ENCODE results near the gene CXCL13.

DNA sequence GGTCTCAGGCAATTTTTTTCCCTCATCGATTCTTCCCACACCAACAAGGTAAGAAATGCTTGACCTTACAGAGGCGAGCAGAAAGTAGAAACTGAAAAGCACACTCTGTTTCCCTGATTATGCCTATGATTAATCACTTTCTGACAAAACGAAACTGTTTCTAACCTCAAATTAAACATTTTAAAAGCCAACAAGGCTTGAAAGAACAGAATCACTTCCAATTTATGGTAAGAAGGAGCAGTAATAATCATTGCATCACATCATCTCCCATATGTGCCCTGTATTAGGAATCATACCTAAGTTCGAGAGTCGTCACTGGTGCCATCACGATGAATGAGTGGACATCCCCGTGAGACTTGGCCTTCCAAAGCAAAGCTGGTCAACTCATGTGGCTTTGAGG is 12.5 kb upstream of the CXCL13 start:
- TF ChIP-seq EZH2 (IDR thresholded peaks at IDR 0.05; ENCODE audit: borderline replicate concordance, low read depth, low read length, poor library complexity, severe bottlenecking), result no peak
- TF ChIP-seq, protein P1, sequence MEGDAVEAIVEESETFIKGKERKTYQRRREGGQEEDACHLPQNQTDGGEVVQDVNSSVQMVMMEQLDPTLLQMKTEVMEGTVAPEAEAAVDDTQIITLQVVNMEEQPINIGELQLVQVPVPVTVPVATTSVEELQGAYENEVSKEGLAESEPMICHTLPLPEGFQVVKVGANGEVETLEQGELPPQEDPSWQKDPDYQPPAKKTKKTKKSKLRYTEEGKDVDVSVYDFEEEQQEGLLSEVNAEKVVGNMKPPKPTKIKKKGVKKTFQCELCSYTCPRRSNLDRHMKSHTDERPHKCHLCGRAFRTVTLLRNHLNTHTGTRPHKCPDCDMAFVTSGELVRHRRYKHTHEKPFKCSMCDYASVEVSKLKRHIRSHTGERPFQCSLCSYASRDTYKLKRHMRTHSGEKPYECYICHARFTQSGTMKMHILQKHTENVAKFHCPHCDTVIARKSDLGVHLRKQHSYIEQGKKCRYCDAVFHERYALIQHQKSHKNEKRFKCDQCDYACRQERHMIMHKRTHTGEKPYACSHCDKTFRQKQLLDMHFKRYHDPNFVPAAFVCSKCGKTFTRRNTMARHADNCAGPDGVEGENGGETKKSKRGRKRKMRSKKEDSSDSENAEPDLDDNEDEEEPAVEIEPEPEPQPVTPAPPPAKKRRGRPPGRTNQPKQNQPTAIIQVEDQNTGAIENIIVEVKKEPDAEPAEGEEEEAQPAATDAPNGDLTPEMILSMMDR (conservative IDR thresholded peaks at IDR 0.05; ENCODE audit: low read depth, low read length), result no peak

Measured in A673 (cell line).